Measurements from ENCODE around the gene FAM3A. TPM values are rescaled to one million over a fixed set of nuclear protein-coding genes. Genes with fewer than 3 reads are reported as not detected.

The FAM3A gene
- total and polyA plus RNA-seq, 10 of the 15 experiments (the other 5 are each of a cell fraction or from before 2014, with no cell fraction given): 0.29 to 21.1 (median 11.4) TPM

DNA sequence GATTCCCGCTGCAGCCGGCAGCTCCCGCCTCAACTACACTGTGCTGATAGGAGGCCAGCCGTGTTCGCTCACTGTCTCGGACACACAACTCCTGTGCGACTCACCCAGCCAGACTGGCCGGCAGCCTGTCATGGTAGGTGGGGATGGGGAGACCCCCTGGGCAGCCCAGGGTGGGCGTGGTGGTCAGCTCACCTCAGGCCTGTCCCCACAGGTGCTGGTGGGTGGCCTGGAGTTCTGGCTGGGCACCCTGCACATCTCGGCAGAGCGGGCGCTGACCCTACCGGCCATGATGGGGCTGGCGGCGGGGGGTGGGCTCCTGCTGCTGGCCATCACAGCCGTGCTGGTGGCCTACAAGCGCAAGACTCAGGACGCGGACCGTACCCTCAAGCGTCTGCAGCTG lies 48.5 kb downstream of the FAM3A start:
- H3K36me3 ChIP-seq (ENCODE audit: control insufficient read depth in 2 of 2, insufficient read depth in 2 of 2, low read length in 1 of 2): peaks cover 0 to 2% of the 10 kb centered on the region in 2 experiments; a peak in 3 of 4 replicates
- CTCF ChIA-PET: no interaction called here
- RAD21 ChIA-PET (ENCODE audit: unreplicated experiment): no interaction called here
- no peak overlapping the region for H3K27ac ChIP-seq (ENCODE audit: control insufficient read depth, insufficient read depth)
- POLR2A ChIA-PET: no interaction called here
- in situ Hi-C loops (cut with MboI) (no loop called here), intact Hi-C loops (cut with micrococcal nuclease; ENCODE audit: unreplicated experiment) (no loop called here)
- 94% methylated on average over 19 of the region's 21 CpGs for WGBS (ENCODE audit: insufficient coverage, insufficient replicate concordance, low lambda C conversion rate, missing lambda C conversion rate)
- no peak for FAIRE-seq
- no peaks in the 10 kb centered on the region for H3K4me1 ChIP-seq (ENCODE audit: control insufficient read depth, insufficient read depth, low read length)
- BruUV-seq (replicated peaks): no TSS peak
- no peak overlapping the region for H3K4me2 ChIP-seq (ENCODE audit: control insufficient read depth, insufficient read depth)
- SMC1A ChIA-PET (ENCODE audit: uncharacterized antibody, unreplicated experiment): no interaction called here
- H3K79me2 ChIP-seq (ENCODE audit: control insufficient read depth, insufficient read depth, low read length): no peaks in the 10 kb centered on the region
- H2AFZ ChIP-seq (ENCODE audit: control insufficient read depth, low read depth, low read length): no peak overlapping the region
- H3K9ac ChIP-seq (ENCODE audit: control insufficient read depth, insufficient read depth, low read length): no peak overlapping the region
- H3K9me3 ChIP-seq (replicated peaks; ENCODE audit: control insufficient read depth, insufficient read depth, low read length): no peaks in the 10 kb centered on the region; the same call in 2 of the 3 replicates
- H3K27me3 ChIP-seq (replicated peaks in 1 of 2; ENCODE audit: control insufficient read depth in 2 of 2, insufficient read depth in 2 of 2, low read length in 1 of 2): no peaks in the 10 kb centered on the region
- H3K4me3 ChIP-seq: no peak overlapping the region
- no peak for ATAC-seq
- no peak for TF ChIP-seq SUZ12 (IDR thresholded peaks at IDR 0.05; ENCODE audit: unreplicated experiment)
- no peak for TF ChIP-seq ATF7 (IDR thresholded peaks at IDR 0.05; ENCODE audit: low read depth)
- TF ChIP-seq CREM (IDR thresholded peaks at IDR 0.05; ENCODE audit: low read depth): no peak
- TF ChIP-seq TCF7 (IDR thresholded peaks at IDR 0.05; ENCODE audit: borderline replicate concordance): no peak
- no peak for TF ChIP-seq ZZZ3 (IDR thresholded peaks at IDR 0.05; ENCODE audit: control insufficient read depth, insufficient read length, low read depth)
- no peak for TF ChIP-seq CBX3 (IDR thresholded peaks at IDR 0.05; ENCODE audit: borderline replicate concordance, low read depth)
- TF ChIP-seq, protein P1, sequence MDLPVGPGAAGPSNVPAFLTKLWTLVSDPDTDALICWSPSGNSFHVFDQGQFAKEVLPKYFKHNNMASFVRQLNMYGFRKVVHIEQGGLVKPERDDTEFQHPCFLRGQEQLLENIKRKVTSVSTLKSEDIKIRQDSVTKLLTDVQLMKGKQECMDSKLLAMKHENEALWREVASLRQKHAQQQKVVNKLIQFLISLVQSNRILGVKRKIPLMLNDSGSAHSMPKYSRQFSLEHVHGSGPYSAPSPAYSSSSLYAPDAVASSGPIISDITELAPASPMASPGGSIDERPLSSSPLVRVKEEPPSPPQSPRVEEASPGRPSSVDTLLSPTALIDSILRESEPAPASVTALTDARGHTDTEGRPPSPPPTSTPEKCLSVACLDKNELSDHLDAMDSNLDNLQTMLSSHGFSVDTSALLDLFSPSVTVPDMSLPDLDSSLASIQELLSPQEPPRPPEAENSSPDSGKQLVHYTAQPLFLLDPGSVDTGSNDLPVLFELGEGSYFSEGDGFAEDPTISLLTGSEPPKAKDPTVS (IDR thresholded peaks at IDR 0.05; ENCODE audit: low read depth, low read length): no peak
- TF ChIP-seq TBL1XR1 (IDR thresholded peaks at IDR 0.05; ENCODE audit: low read depth, low read length): no peak
- TF ChIP-seq CHD2 (IDR thresholded peaks at IDR 0.05; ENCODE audit: borderline replicate concordance, low read depth, low read length): no peak
- TF ChIP-seq KLF5 (IDR thresholded peaks at IDR 0.05; ENCODE audit: partially characterized antibody): no peak
- no peak for TF ChIP-seq MEF2A (IDR thresholded peaks at IDR 0.05; ENCODE audit: insufficient read depth, low read depth, low read length)
- TF ChIP-seq SP1 (IDR thresholded peaks at IDR 0.05; ENCODE audit: low read depth, low read length): no peak
- no peaks in the 10 kb centered on the region for H4K20me1 ChIP-seq (ENCODE audit: control insufficient read depth, insufficient read depth)
- DNase-seq (ENCODE audit: low read depth, low spot score): no peak
